ENCODE results near the gene LIN37. TPM values are rescaled to one million over a fixed set of nuclear protein-coding genes. Genes with fewer than 3 reads are reported as not detected.

The LIN37 gene
- total and polyA plus RNA-seq, 9 of the 15 experiments (the other 6 are each of a cell fraction or from before 2014, with no cell fraction given), result 1.2 to 12.5 (median 8.6) TPM

GRCh38 chr19:35717665-35718344 is 30.6 kb upstream of the LIN37 start, which contains the start of gene KMT2B (continued):
- no peak for TF ChIP-seq FOXO4 (CRISPR knock-in tag; IDR thresholded peaks at IDR 0.05)
- TF ChIP-seq ZNF24 (IDR thresholded peaks at IDR 0.05), result no peak
- peak in 1 of 2 experiments; percentile 10 for TF ChIP-seq MAZ (CRISPR knock-in tag; conservative IDR thresholded peaks at IDR 0.05 in 1 of 2, IDR thresholded peaks at IDR 0.05 in 1 of 2)
- TF ChIP-seq E4F1 (CRISPR knock-in tag; IDR thresholded peaks at IDR 0.05; ENCODE audit: borderline replicate concordance), result no peak
- peak; percentile 6 for TF ChIP-seq FIP1L1 (IDR thresholded peaks at IDR 0.05; ENCODE audit: low read depth, low read length, poor library complexity, severe bottlenecking)
- peak; percentile 64 to 66; a peak in 2 of 4 replicates for TF ChIP-seq NRF1 (conservative IDR thresholded peaks at IDR 0.05 in 1 of 2, IDR thresholded peaks at IDR 0.05 in 1 of 2)
- 0 out of 2 replicates have a peak, but pooled peaks have one; percentile 17 for TF ChIP-seq ATF1 (CRISPR knock-in tag; IDR thresholded peaks at IDR 0.05)
- TF ChIP-seq ATF1 (tag; IDR thresholded peaks at IDR 0.05), result peak; percentile 91
- TF ChIP-seq ZNF668 (CRISPR knock-in tag; IDR thresholded peaks at IDR 0.05), result no peak
- 0 out of 4 replicates have a peak, but pooled peaks have one; percentile 17 to 37 for TF ChIP-seq UBTF (IDR thresholded peaks at IDR 0.05; ENCODE audit: borderline replicate concordance in 1 of 2, low read depth in 2 of 2, low read length in 2 of 2)
- TF ChIP-seq, protein P1, sequence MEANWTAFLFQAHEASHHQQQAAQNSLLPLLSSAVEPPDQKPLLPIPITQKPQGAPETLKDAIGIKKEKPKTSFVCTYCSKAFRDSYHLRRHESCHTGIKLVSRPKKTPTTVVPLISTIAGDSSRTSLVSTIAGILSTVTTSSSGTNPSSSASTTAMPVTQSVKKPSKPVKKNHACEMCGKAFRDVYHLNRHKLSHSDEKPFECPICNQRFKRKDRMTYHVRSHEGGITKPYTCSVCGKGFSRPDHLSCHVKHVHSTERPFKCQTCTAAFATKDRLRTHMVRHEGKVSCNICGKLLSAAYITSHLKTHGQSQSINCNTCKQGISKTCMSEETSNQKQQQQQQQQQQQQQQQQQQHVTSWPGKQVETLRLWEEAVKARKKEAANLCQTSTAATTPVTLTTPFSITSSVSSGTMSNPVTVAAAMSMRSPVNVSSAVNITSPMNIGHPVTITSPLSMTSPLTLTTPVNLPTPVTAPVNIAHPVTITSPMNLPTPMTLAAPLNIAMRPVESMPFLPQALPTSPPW (CRISPR knock-in tag; IDR thresholded peaks at IDR 0.05), result peak; percentile 99
- TF ChIP-seq ZNF282 (CRISPR knock-in tag; IDR thresholded peaks at IDR 0.05), result no peak
- TF ChIP-seq TAF1 (IDR thresholded peaks at IDR 0.05; ENCODE audit: control insufficient read depth, extremely low read depth, insufficient read depth, low read length, severe bottlenecking), result peak; percentile 51
- no peak for TF ChIP-seq ZNF436 (CRISPR knock-in tag; IDR thresholded peaks at IDR 0.05)
- TF ChIP-seq JUN (IDR thresholded peaks at IDR 0.05; ENCODE audit: borderline replicate concordance, low read depth, low read length), result no peak
- no peak for TF ChIP-seq JUN (CRISPR knock-in tag; IDR thresholded peaks at IDR 0.05; ENCODE audit: borderline replicate concordance)
- TF ChIP-seq, protein P2, sequence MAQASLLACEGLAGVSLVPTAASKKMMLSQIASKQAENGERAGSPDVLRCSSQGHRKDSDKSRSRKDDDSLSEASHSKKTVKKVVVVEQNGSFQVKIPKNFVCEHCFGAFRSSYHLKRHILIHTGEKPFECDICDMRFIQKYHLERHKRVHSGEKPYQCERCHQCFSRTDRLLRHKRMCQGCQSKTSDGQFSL (CRISPR knock-in tag; IDR thresholded peaks at IDR 0.05), result no peak
- TF ChIP-seq, protein P2 (tag; IDR thresholded peaks at IDR 0.05), result no peak

Data from K562 (cell line).